UCSD-AML1 (cell line): ENCODE results near the gene NTN5.

ENCODE experiments used
- DNase-seq: peaks from one replicate; lab custom pipeline; 2025; ENCODE audit not compliant: unreplicated experiment; lab: John Stamatoyannopoulos, UW

The NTN5 gene

DNA sequence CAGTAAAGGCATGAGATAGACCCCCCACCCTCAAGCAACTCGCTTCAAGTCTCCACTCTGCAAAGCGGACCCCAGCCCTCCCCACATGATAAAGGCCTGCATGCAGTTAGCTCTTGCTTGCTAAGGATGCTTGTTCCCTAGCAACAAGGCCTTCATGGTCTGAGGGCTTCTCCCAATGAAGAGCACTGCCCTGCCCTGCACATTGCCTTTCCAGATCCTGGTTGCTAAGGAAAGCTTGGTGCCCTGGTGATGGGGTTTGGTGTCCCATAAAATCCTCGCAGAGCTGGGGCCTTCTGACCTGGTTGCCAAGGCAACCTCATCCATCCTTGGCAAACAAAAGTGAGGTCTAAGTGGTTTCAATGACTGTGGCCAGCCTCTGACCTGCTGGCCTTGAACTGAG, 41.6 kb downstream of the NTN5 start:
- no peak for DNase-seq

DNA sequence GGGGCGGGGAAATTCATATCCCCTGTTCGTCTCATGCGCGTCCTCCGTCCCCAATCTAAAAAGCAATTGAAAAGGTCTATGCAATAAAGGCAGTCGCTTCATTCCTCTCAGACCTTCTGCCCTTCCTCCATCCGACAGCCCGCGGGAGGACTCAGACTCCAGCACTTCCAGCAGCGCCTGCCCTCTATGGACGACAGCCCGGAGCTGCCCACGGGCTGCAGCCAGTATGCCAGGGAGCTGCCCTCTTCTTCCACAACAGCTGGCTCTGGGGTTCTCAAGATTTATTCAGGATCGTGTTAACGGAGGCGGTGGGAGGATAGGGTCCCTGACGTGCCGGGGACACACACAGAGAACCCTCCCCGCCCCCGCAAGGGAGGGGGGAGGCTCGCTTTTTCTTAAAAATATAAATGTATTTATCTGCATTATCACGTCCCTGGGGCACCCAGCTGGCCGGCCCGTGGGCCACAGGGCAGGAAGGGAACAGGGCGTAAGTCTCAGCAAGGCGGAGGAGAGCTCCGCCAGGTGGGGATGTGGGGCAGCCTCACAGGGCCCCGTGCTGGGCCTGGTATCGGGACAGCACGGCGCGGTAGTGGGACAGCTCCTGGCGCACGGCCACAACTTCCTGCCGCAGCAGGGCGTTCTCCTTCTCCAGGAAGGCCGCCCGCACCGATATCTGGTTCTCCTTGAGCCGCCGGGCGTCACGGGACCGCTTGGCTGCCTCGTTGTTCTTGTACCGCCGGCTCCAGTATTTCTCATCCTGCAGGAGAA, 42.3 kb downstream of the NTN5 start:
- DNase-seq = peak; percentile 51

DNA sequence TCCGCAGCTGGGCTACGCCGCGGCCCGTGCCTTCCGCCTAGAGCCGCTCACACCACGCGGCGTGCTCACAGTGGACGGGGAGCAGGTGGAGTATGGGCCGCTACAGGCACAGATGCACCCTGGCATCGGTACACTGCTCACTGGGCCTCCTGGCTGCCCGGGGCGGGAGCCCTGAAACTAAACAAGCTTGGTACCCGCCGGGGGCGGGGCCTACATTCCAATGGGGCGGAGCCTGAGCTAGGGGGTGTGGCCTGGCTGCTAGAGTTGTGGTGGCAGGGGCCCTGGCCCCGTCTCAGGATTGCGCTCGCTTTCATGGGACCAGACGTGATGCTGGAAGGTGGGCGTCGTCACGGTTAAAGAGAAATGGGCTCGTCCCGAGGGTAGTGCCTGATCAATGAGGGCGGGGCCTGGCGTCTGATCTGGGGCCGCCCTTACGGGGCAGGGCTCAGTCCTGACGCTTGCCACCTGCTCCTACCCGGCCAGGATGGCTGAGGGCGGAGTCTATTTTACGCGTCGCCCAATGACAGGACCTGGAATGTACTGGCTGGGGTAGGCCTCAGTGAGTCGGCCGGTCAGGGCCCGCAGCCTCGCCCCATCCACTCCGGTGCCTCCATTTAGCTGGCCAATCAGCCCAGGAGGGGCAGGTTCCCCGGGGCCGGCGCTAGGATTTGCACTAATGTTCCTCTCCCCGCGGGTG, 43.1 kb downstream of the NTN5 start:
- no peak for DNase-seq

DNA sequence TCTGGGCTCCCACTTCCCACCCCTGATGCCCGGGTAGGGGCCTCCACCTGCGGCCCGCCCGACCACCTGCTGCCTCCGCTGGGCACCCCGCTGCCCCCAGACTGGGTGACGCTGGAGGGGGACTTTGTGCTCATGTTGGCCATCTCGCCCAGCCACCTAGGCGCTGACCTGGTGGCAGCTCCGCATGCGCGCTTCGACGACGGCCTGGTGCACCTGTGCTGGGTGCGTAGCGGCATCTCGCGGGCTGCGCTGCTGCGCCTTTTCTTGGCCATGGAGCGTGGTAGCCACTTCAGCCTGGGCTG, 43.6 kb downstream of the NTN5 start:
- no peak for DNase-seq

DNA sequence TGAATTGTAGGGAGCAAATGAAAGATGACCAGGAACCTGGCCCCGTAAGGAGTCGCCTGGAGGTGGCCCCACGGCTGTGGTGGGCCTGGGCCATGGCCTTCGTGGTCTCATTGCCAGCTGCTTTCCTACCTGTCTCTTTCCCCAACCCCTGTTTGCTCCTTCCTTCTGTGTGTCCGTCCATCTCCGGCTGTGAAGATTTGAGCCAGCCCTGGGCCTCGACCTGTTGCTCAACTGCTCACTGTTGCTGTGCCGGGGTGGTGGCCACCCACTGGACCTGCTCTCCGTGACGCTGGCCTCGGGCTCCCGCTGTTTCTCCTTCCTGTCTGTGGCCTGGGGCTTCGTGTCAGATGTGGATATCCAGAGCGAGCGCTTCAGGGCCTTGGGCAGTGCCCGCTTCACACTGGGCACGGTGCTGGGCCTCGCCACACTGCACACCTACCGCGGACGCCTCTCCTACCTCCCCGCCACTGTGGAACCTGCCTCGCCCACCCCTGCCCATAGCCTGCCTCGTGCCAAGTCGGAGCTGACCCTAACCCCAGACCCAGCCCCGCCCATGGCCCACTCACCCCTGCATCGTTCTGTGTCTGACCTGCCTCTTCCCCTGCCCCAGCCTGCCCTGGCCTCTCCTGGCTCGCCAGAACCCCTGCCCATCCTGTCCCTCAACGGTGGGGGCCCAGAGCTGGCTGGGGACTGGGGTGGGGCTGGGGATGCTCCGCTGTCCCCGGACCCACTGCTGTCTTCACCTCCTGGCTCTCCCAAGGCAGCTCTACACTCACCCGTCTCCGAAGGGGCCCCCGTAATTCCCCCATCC, 44.1 kb downstream of the NTN5 start:
- DNase-seq = no peak

DNA sequence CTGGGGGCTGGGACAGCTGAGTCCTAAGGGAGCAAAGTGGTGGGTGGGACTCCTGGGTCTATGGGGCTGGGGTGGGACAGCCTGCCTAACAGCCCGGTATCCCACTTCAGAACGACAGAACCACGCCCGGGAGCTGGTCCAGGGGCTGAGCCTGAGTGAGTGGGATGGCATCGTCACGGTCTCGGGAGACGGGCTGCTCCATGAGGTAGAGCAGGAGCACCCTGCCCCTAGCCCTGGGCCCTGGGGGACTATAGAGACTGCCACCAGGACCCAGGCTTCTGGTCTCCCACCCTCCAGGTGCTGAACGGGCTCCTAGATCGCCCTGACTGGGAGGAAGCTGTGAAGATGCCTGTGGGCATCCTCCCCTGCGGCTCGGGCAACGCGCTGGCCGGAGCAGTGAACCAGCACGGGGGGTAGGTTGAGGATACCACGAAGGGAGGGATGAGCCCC, 44.9 kb downstream of the NTN5 start:
- DNase-seq = no peak

DNA sequence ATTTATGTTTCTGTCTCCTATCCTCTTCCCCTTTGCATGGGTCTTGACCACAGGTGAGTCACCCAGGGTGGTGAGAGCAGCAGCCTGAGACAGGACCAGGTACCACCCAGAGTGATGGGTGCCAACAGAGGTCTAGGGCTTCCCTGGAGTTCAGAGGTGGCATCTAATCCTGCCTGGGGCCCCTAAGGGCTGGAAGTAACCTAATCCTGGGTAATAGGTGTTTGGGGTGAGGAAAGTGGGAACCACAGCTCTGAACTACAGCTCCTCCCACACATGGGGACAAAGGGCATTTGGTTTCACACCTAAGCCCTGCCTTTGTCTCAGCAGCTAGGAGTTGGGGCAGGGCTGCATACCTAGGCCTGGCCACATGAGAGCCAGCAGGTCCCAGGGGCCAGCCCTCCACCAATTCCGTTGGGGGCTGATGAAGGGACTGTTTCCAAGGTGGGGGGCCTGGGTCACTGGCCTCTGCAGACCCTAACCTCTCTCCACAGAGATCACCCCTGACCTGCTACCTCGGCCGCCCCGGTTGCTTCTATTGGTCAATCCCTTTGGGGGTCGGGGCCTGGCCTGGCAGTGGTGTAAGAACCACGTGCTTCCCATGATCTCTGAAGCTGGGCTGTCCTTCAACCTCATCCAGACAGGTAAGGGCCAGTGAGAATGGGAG, 45.5 kb downstream of the NTN5 start:
- DNase-seq = no peak

DNA sequence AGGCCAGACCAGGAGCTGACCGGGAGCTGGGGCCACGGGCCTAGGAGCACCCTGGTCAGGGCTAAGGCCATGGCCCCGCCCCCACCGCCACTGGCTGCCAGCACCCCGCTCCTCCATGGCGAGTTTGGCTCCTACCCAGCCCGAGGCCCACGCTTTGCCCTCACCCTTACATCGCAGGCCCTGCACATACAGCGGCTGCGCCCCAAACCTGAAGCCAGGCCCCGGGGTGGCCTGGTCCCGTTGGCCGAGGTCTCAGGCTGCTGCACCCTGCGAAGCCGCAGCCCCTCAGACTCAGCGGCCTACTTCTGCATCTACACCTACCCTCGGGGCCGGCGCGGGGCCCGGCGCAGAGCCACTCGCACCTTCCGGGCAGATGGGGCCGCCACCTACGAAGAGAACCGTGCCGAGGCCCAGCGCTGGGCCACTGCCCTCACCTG, 46.9 kb downstream of the NTN5 start:
- no peak for DNase-seq

DNA sequence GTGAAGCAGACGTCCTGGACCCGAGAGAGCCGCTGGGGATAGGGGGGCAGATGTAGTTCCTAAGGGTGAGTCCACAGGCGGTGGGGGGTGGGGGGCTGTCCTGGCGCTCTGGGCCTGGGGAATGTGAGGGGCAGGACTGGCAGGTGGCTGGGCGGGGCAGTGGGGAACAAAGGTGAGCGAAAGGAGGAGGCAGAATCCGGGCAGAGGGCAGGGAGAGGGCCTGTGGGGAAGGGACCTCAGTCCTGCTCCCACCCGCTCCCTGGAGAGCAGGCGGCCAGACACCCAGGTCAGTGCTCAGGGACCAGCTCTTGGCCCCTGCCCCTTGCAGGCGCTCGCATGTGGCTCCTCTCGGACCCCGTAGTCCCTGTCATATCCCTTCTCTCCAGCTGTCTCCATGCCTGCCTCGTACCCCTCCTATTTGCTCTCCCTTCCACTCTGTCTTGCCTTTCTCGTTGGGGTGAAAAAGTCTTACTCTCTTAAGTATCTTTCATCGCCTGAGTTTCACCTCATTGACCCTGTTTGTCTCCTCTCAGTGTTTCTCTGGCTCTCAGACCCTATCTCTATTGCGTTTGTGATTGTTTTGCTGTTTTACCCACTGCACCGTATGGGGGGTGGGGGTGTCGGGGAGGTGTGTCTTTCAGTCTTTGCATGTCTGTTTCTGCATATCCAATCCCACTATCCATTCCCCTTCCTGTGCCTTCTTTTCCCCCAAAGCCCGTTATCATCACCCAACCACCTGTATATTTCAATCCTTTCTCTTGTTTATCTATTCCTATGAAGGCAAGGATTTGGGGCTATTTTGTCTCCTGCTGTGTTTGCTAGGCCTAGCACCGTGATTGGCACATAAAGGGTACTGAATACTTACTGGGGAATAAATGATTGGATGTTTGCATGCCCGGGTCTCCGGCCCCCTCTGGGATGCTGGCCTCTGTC, 47.8 kb downstream of the NTN5 start:
- DNase-seq = no peak

DNA sequence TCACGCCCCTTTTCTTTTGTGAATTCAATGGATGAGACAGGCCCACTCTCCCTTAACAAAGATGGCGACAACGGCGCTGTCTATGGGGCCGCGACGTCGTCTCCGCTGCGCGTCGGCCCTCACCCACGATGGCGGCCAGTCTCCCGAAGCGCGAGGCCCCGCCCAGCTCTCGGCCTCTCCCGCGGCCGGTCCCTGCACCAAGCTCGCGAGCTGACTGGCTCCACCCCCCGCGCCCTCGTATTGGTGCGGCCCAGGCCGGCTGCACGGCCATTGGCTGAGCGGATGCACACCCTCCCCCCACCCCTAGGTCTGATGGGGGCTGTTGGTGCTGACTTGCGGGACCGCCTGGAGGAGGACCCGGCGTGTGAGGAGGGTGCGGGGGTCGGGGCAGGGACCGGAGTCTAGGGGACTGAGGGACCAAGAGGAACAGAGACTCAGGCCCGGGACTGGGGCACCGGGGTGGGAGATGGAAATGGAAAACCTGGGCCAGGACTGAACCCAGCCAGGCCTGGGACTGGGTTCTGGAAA, 48.7 kb downstream of the NTN5 start:
- DNase-seq = peak; percentile 90

DNA sequence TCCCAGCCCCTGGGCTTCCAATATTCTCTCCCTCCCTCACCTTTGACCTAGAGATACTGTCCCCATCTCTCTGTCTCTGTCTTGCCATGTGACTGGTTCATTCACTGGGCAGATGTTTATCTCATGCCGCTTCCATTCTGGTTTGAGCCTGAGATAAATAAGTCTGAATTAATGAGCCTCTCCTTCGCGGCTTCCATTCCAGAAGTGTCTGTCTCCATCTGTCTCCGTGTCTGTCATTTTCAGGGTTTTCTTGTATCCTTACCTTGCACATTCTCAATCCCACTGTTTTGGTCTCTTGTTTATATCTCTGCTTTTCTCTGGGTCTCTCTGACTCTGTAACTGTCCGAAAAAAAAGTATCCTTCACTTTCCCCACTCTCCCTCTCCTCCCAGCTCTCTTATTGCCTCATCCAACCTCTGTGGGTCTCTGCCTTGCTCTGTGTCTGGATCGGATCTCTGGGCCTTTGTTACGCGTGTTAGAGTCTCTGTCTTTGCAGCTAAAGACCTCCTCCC, 49.2 kb downstream of the NTN5 start:
- no peak for DNase-seq

DNA sequence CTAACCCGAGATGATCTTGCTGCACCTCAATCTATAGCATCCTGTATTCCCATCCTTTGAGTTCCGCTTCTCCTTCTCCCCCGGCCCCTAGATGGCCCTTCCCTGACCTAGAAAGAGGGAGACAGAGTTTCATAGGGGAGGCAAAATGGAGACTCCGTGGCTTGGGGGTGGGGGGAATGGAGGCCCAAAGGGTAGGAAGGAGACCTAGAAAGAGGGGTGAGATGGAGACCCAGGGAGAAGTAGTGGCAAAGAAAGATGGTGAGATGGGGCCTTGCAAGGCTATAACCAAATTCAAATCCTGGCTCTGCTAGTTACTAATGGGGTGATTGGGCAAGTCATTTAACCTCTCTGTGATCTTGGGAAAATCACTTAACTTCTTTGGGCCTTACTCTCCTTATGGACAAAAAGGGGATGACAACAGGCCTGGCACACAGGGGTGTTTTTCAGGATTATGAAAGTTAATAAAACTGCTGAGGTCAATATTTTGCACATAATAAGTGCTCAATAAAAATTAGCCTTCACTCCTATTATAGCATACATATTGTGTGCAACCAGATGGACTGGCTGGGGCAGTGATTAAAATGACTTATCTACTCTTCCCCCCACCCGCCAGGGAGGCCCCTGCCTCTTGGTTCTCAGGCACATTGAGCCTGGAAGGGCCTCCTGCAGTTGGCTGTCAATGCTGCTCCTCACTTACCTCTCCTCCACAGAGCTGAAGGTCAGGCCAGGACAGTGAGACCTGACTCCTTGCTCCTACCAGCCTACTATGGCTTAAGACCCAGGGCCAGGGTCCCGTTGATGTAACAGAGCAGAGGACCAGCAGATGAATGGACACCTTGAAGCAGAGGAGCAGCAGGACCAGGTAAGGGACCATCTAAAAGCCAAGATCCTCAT, 52.9 kb downstream of the NTN5 start:
- DNase-seq = no peak

DNA sequence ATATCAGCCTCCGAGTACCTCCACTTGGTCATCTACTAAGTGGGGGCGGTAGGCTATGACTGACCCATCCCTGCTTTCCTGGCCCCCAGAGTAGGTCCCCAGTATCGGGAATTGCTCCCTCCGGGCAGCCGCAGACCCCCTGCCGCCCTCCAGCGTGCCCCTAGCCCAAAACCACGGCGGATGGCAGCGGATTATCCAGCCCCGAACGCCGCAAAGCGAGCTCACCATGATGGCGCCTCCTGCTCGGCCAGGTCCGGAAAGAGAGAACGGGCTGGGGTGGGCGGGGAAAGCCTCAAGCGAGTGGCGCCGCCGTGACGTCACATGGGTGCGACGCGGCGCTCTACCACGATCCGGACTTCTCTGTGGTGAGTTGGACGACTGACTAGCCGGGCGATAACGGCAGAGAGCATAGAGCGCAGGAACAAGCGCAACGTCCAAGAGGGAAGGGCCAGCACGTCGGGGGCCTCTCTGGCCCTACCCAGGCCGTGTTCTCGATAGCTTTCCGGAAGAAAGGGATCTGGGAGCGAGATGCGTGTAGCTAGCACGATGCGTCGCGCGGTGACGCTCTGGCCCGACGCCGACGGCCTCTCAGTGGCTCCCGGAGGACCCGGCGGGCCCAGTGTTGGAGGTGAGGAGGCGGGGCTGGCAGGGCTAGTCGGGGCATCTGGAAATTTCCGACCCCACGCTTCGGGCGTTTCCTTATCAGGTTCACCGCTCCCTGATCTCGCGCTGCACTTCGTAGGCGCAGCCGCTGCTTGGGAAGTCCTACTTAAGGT, 53.7 kb downstream of the NTN5 start, which contains the start of the genes RPL18 and SPHK2:
Gene RPL18 (minus strand): TSS at position 263 of the 776 bp plus-strand sequence. CDS start 35 bp downstream, at position 228.
Gene SPHK2 (plus strand): TSS at position 591 of the 776 bp plus-strand sequence. CDS start 1,009 bp downstream, outside the sequence.
- DNase-seq = peak; percentile 99

DNA sequence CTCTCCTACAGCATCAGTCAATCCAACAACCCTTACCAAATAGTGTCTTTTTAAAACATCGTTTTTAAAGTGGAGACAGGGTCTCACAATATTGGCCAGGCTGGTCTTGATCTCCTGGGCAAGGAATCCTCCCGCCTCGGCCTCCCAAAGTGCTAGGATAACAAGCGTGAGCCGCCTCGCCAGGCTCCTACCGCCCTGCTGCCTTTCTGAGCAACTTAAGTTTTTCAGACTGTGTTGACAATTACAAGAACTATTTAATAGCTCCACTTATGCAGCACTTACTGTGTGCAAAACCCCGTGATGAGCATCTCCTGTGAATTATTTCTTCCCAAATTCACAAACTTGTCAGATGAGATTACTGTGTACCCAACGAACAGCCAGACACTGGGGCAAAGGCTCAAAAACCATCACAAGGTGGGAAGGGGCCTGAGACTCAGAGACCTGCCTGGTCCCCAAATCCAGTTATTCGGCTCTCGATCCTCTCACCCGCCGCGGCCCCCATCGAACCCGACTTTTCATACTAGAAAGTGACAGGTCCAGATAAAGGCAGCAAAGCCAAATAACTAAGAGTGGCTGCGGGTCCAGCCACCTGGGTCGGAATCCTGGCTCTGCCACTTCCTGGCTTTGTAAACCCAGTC, 54.4 kb downstream of the NTN5 start:
- DNase-seq = no peak

DNA sequence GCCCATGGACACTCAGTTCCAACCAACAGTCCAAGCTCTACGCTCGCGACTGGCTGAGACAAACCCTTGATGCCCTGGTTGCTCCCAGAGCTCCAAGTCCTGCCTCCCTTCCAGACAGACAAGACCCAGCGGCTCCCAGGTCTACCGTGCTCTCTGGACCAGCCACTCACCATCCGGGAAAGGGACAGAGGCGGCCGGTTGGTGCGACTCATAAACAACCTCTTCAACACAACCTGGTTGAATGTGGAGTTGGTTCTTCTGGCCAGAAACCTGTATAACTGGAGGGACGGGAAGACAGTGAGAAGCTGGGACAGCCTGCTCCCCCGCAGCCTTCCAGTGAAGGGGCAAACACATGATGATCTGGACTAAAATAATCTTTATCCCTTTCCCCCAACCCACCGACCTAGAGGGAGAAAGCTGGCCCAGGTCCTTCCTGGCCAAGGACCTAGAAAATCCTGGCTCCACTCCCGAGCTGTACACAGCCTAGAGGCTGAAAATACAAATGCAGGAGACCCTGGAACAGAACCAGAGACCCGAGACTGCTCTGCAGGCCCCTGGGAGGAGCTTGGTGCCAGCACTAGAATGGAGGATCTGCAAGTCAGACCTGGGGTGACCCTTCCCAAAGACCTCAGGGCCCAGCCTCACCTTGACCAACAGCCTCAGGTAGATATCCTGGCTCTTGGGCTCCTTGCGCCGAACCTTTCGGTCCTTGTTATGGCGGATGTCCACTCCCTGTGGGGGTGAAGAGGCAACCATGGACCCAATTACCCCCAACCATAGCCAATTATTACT, 55.5 kb downstream of the NTN5 start:
- DNase-seq = no peak

DNA sequence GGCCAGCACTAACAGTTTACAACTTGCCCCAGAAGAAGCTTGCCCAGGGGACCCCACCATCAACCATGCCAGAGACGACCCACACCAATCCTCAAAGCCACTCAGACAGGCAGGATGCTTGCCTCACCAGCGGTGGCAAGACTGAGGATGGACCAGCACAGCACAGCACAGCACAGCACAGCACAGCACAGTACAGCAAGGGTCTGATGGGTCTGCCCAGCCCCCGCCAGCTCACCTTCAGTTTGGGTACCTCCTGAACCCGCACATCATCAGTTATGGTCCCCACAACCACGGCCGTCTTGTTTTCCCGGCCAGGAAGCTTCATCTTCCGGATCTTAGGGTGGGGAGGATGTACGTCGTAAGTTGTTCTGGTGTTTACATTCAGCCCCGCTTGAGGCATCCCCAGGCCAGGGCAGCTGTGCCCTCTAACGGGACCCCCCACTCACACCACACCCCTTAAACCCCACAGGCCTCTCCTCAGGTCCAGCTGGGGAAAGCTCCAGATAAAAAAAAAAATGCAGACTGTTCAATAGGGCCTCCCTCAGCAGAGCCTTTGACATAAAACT, 56.2 kb downstream of the NTN5 start:
- DNase-seq = no peak
